ENCODE results near the gene DIP2A.

DIP2A gene

DNA sequence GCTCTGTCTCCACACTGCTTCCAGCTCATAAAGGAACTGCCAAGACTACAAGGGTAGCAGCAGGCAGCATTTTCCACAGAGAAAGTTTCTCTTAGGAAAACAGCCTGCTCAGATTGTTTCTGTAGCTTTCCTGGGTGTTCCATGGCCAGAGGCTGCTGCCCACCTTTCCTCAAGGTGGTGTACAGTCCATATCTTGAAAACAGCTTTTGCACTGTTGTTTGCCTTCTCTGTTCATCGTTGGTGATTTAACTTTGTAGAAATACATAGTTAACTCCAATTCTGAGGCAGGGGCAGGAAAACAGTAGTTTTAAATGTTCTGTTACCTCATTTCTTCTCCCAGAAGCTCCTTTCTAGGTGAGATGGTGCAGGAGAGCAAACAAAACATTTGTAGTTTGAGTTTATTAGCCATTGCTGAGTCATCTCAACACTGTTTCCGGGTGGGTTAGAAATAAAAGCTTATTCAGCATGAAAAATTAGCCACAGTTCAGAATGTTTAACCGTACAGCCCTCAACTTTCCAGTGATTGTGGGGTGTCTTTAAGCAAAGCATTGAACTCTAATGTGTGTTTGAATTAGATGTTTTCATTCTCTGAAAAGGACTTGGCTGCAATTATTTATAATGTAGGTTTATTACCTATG, 41.7 kb downstream of the DIP2A start:
- TF ChIP-seq, protein P1, sequence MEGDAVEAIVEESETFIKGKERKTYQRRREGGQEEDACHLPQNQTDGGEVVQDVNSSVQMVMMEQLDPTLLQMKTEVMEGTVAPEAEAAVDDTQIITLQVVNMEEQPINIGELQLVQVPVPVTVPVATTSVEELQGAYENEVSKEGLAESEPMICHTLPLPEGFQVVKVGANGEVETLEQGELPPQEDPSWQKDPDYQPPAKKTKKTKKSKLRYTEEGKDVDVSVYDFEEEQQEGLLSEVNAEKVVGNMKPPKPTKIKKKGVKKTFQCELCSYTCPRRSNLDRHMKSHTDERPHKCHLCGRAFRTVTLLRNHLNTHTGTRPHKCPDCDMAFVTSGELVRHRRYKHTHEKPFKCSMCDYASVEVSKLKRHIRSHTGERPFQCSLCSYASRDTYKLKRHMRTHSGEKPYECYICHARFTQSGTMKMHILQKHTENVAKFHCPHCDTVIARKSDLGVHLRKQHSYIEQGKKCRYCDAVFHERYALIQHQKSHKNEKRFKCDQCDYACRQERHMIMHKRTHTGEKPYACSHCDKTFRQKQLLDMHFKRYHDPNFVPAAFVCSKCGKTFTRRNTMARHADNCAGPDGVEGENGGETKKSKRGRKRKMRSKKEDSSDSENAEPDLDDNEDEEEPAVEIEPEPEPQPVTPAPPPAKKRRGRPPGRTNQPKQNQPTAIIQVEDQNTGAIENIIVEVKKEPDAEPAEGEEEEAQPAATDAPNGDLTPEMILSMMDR (IDR thresholded peaks at IDR 0.05; ENCODE audit: insufficient read depth, low read depth, low read length, missing control alignments): no peak
- DNase-seq (ENCODE audit: low read depth): peak; percentile 42
- H3K4me3 ChIP-seq (ENCODE audit: low read depth, low read length): no peak overlapping the region

DNA sequence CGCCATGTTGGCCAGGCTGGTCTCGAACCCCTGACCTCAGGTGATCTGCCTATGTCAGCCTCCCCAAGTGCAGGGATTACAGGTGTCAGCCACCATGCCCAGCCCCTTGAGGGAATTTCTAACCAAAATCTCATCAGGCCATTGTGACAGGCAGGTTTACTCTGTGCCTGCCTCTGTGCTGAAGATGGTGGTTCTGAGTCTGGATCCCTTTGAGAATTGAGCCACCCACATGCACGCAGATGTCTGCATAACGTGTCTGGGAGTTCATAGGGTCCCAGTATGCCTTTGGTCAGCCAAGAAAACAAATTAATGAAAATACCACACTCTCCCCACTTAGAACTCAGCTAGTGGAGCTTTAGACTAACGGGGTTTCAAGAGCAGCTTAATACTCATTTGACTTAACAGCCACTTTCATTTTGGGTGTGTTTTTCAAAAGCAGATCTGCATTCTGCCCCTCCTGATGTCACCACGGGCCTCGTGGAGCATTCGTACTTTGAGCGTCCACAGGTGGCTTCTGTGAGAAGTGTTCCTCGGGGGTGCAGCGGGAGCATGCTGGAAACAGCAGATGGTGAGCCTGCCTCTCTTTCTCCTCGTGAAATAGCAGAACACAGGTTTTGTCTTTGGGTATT, 45.3 kb downstream of the DIP2A start:
- H3K4me3 ChIP-seq (ENCODE audit: low read depth, low read length): peak overlapping the region; percentile 36
- peak; percentile 78 for DNase-seq (ENCODE audit: low read depth)
- TF ChIP-seq, protein P1 (IDR thresholded peaks at IDR 0.05; ENCODE audit: insufficient read depth, low read depth, low read length, missing control alignments): no peak

DNA sequence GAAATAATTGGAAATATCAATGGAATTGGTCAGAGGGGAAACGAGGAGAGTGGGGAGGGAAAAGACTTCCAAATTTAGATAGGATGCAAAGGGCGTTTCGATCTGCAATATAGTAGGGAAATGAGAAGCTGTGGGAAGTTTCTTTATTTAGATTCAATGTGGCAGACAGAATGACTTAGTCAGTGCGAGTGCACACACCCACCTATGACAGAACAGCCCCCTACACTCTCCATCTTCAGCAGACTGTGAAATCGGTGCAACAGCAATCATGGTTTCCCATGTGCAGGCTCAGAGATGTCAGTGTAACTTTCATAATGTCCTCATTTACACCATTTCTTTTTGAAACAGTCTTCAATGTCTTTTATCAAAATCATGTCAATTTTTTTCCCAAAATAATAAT, 46.0 kb downstream of the DIP2A start:
- peak; percentile 35 for DNase-seq (ENCODE audit: low read depth)
- TF ChIP-seq, protein P1 (IDR thresholded peaks at IDR 0.05; ENCODE audit: insufficient read depth, low read depth, low read length, missing control alignments): no peak
- peak overlapping the region; percentile 36 for H3K4me3 ChIP-seq (ENCODE audit: low read depth, low read length)

DNA sequence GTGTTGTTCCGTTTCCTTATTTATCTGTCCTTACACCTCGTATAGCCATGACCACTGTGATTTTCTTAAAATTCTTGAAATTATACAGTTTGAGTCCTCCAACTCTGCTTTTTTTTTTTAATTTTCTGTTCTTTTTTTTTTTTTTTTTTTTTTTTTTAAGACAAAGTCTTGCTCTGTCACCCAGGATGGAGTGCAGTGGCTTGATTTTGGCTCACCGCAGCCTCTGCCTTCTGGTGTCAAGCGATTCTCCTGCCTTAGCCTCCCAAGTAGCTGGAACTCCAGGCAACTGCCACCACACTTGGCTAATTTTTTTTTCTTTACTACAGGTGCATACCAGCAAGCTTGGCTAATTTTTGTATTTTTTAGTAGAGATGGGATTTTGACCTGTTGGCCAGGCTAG, 48.9 kb downstream of the DIP2A start:
- DNase-seq (ENCODE audit: low read depth): no peak
- H3K4me3 ChIP-seq (ENCODE audit: low read depth, low read length): no peak overlapping the region
- TF ChIP-seq, protein P1 (IDR thresholded peaks at IDR 0.05; ENCODE audit: insufficient read depth, low read depth, low read length, missing control alignments): no peak

DNA sequence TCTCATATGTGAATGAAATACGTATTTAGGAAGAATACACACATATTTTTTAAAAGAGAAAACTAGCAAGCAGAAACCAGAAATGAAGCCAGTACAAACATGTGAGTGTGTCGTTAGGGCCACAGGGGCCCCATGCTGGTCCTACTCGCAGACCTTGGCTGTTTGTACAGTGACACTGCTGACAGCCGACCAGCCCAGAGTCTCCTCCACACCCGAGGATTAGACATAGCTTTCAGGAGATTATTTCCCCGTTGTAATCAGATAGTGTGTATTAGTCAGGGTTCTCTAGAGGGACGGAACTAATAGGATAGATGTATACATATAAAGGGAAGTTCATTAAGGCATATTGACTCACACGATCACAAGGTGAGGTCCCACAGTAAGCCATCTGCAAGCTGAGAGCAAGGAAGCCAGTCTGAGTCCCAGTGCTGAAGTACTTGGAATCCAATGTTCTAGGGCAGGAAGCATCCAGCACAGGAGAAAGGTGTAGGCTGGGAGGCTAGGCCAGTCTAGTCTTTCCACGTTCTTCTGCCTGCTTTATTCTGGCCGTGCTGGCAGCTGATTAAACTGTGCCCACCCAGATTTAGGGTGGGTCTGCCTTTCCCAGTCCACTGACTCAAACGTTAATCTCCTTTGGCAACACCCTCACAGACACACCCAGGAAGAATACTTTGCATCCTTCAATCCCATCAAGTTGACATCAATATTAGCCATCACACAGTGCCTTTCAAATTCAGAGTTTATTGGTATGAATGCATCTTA, 51.2 kb downstream of the DIP2A start:
- TF ChIP-seq, protein P1 (IDR thresholded peaks at IDR 0.05; ENCODE audit: insufficient read depth, low read depth, low read length, missing control alignments): no peak
- DNase-seq (ENCODE audit: low read depth): no peak
- H3K4me3 ChIP-seq (ENCODE audit: low read depth, low read length): no peak overlapping the region

DNA sequence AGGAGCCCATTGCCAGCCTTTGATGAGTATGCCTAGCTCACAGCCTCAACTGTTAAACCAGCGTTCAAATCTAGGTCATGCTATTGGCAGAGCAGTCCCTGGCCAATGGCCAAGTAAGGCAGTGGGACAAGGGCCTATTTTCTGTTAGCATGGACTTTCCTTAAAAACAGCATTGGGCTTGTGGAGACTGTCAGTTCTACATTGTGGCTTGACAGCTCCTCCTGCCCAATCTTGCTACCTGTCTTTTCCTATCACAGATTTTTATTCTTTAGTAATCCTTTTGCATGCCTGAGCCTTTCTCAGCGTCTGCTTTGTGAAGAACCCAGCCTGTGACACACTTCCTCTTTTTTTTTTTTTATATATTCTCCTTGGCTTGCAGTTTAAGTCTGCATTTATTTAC, 56.4 kb downstream of the DIP2A start:
- TF ChIP-seq, protein P1 (IDR thresholded peaks at IDR 0.05; ENCODE audit: insufficient read depth, low read depth, low read length, missing control alignments): no peak
- no peak for DNase-seq (ENCODE audit: low read depth)
- no peak overlapping the region for H3K4me3 ChIP-seq (ENCODE audit: low read depth, low read length)

Data from GM12865 (cell line).